NCI-H1694 (cell line): ENCODE measurements around the gene CDK16.

Experiments
- DNase-seq: peaks from one replicate; lab custom pipeline; 2025; lab: John Stamatoyannopoulos, UW

CDK16 gene

GRCh38 chrX:47228550-47229270, 10.2 kb downstream of the CDK16 start:
- no peak for DNase-seq

- no peak for DNase-seq
These were observed 10.9 kb downstream of the CDK16 start for GRCh38 chrX:47229427-47229826.

DNA sequence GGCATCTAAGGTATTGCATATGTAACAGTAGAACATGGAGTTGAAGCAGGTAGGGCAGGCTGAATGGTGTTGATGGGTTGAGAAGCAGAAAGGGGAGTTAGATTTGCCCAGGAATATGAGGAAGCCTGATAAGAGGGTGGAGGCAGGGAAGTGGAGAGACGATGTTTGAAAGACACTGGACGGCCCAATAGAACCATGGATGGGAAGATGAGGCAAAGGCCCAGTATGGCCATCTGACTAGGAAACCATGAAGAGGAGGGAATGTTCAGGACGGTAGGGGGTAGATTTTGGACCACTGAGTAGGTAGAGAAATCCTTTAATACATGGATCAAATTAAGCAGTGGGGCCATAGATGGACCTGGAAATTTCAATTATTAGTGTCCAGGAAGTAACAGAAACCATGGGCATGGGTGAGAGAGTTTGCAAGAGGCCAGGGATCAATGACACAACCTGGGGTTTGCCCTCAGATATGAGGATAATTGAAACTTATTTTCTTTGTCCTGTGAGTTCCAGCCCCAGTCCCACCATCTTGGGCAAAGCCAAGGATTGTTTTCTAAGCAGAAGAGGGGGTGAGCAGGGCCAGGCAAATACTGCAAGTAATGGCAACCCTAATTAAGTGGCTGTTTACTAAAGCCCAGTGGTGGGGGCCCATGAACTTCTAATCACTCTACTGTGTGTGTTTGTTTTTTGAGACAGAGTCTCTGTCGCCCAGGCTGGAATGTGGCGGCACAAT, 11.8 kb downstream of the CDK16 start:
- no peak for DNase-seq

GRCh38 chrX:47231167-47231566, 12.7 kb downstream of the CDK16 start:
- no peak for DNase-seq

DNA sequence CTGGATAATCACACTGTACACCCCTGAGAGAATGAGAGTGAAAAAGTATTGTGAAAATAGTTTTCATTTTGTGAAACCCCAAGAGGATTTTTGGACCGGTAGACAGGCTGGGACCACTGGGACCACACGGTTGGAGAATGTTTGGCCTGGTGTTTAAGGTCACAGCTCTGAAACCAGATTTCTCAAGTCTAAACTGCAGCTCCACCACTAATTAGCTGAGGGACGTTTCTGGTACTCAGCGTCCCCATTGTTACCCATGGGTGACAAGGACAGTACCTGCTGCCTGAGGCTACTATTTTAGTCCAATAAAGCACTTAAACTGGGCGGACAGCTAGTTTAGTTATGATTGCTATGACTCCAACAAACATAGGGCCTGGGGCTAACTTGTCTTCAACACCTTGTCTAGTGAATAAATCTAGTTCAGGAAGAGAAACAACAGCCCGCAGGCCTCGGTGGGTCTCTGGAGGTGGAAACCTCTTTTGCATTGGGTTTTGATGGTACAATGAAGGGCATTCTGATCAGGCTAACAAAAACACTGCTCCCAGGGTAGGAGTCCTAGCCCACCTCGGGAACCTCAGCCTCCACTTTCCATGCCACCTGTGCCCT, 13.8 kb downstream of the CDK16 start:
- DNase-seq, result no peak

GRCh38 chrX:47232803-47233332, 14.4 kb downstream of the CDK16 start, which contains the start of gene USP11:
Gene USP11, plus strand, starts transcription at chrX:47233009. Its CDS starts 35 bp downstream, at chrX:47233044.
- DNase-seq, result peak; percentile 35

- peak; percentile 90 for DNase-seq
These were observed 15.0 kb downstream of the CDK16 start for GRCh38 chrX:47233333-47234113.

GRCh38 chrX:47234583-47234982, 16.1 kb downstream of the CDK16 start:
- DNase-seq, result no peak

DNA sequence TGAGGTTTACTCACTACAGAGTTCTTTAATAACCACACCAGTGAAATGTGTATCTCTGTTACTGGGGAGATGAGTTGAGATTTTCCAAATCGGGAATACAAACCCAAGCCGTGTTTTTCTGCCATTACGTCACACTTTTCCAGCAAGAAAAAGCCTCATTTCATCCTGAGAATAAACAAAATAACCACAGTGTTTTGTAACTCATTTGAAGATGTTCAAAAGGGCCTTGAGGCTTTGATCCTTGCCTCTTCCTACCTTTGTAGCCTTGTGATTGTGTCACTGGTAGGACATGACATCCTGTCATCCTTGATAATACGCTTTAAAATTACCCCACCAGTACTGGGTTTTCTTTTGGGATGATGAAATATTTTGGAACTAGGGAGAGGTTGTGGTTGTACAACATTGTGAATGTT, 17.2 kb downstream of the CDK16 start:
- DNase-seq, result no peak

- no peak for DNase-seq
These were observed 20.7 kb downstream of the CDK16 start for GRCh38 chrX:47239199-47239598.

- DNase-seq, result no peak
These were observed 21.5 kb downstream of the CDK16 start for GRCh38 chrX:47239898-47240545.

- DNase-seq, result no peak
These were observed 22.1 kb downstream of the CDK16 start for GRCh38 chrX:47240619-47241018.

- no peak for DNase-seq
These were observed 22.9 kb downstream of the CDK16 start for GRCh38 chrX:47241201-47242011.

DNA sequence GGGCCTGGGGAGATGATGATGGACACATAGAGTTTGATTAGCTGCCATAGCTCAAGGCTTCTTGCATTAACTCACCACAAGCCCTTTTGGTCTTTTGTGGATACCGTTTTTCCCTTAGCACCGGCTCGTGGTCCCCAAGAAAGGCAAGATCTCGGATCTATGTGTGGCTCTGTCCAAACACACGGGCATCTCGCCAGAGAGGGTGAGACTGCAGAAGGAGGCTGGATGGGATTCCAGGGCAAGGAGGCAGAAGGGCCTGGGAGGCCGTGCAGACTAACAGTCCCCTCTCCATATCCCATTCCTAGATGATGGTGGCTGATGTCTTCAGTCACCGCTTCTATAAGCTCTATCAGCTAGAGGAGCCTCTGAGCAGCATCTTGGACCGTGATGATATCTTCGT, 23.8 kb downstream of the CDK16 start:
- no peak for DNase-seq

- DNase-seq, result no peak
These were observed 24.9 kb downstream of the CDK16 start for GRCh38 chrX:47243351-47243750.

DNA sequence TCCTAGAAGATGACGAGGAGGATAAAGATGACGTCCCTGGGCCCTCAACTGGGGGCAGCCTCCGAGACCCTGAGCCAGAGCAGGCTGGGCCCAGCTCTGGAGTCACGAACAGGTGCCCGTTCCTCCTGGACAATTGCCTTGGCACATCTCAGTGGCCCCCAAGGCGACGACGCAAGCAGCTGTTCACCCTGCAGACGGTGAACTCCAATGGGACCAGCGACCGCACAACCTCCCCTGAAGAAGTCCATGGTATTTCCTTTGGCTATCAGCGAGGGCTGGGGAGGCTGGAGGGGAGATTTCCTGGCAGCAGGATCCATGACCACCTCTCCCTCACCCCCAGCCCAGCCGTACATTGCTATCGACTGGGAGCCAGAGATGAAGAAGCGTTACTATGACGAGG, 26.2 kb downstream of the CDK16 start:
- DNase-seq, result no peak

DNA sequence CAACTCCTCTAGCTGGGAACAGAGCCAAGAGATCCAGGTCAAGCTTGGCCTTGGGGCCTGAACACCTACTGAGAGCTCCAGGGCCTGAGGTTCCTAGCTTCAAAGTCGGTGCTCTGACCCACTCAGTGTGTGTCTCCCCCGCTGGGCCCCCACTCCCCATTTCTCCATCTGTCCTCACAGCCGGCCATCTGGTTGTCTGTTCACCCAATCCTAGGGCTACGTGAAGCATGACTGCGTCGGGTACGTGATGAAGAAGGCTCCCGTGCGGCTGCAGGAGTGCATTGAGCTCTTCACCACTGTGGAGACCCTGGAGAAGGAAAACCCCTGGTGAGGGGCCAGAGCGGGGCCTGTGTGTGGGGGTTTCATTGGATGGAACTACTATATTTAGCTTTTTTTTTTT, 26.7 kb downstream of the CDK16 start:
- DNase-seq, result peak; percentile 28

- DNase-seq, result no peak
These were observed 28.9 kb downstream of the CDK16 start for GRCh38 chrX:47247206-47247998.

DNA sequence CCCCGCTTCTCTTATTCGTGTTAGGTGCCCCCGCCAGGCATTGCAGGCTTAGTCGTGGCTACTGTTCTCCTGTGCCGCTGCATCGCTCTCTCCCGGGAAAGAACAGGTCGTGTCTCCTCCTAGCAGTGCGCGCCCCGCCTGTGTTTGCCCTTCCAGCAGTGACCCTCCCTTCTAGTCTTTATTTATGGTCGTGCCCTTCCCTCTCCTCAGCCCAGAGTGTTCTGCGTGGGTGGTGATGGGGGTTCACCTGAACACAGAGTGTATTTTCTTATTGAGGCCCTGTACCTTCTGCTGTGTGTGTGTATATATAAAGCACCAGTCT, 29.5 kb downstream of the CDK16 start:
- DNase-seq, result no peak

DNA sequence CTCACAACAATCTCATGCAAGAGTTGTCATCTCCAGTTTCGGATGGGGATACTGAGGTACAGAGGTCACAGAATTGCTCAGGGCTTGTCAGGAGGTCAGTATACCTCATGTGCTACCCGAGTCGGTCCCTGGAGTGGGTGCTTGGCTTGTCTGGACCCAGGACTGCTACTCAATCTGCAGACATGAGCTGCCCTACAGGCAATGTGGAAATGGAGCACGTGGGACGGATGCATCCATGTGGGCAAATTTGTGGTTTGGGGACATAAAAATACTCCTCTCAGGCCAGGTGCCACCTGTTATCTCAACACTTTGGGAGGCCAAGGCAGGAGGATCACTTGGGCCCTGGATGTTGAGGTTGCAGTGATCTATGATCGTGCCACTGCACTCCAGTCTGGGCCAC, 30.1 kb downstream of the CDK16 start:
- DNase-seq, result no peak
